CD1c-positive myeloid dendritic cell (primary cell): ENCODE measurements around the gene SLC1A2.

ENCODE experiments used
- DNase-seq: peaks from one replicate; pipeline ENCODE4 v3.0.0-alpha.2; 2016; ENCODE audit errors: extremely low spot score

Gene SLC1A2

GRCh38 chr11:35271031-35271430 lies 148.3 kb downstream of the SLC1A2 start:
- DNase-seq = no peak

GRCh38 chr11:35270342-35270741 lies 149.0 kb downstream of the SLC1A2 start:
- no peak for DNase-seq

GRCh38 chr11:35267504-35267903 lies 151.9 kb downstream of the SLC1A2 start:
- DNase-seq = no peak

- no peak for DNase-seq
These were observed 153.5 kb downstream of the SLC1A2 start for GRCh38 chr11:35265755-35266454.

GRCh38 chr11:35262735-35263134 lies 156.6 kb downstream of the SLC1A2 start:
- DNase-seq = no peak

GRCh38 chr11:35262056-35262455 lies 157.3 kb downstream of the SLC1A2 start:
- no peak for DNase-seq

- DNase-seq = no peak
These were observed 158.2 kb downstream of the SLC1A2 start for GRCh38 chr11:35261197-35261596.

- no peak for DNase-seq
These were observed 158.9 kb downstream of the SLC1A2 start for GRCh38 chr11:35260342-35260985.

- no peak for DNase-seq
These were observed 159.8 kb downstream of the SLC1A2 start for GRCh38 chr11:35259529-35259928.

- DNase-seq = peak; percentile 48
These were observed 162.1 kb downstream of the SLC1A2 start for GRCh38 chr11:35257281-35257680.

- no peak for DNase-seq
These were observed 163.1 kb downstream of the SLC1A2 start for GRCh38 chr11:35256296-35256695.

GRCh38 chr11:35255514-35255913 lies 163.8 kb downstream of the SLC1A2 start:
- DNase-seq = no peak

GRCh38 chr11:35253237-35253636 lies 166.1 kb downstream of the SLC1A2 start:
- no peak for DNase-seq

- peak; percentile 71 for DNase-seq
These were observed 168.7 kb downstream of the SLC1A2 start for GRCh38 chr11:35250621-35251020.

- DNase-seq = no peak
These were observed 169.2 kb downstream of the SLC1A2 start for GRCh38 chr11:35250192-35250591.

- DNase-seq = no peak
These were observed 170.6 kb downstream of the SLC1A2 start for GRCh38 chr11:35248558-35249323.

GRCh38 chr11:35247863-35248262 lies 171.5 kb downstream of the SLC1A2 start:
- no peak for DNase-seq

GRCh38 chr11:35247428-35247827 lies 171.9 kb downstream of the SLC1A2 start:
- no peak for DNase-seq

GRCh38 chr11:35246745-35247144 lies 172.6 kb downstream of the SLC1A2 start:
- no peak for DNase-seq

GRCh38 chr11:35245786-35246185 lies 173.6 kb downstream of the SLC1A2 start:
- no peak for DNase-seq

GRCh38 chr11:35245056-35245455 lies 174.3 kb downstream of the SLC1A2 start:
- DNase-seq = no peak

- DNase-seq = no peak
These were observed 175.6 kb downstream of the SLC1A2 start for GRCh38 chr11:35243774-35244173.
